PC-9 (cell line): ENCODE data around the gene PEX13. TPM values are rescaled to one million over a fixed set of nuclear protein-coding genes. Genes with fewer than 3 reads are reported as not detected.
"Not testable (repeated sequence)": the region's sequence is repeated elsewhere in the genome, so short reads cannot be mapped to it uniquely, and the experiment has no call there.

Source experiments
- BruUV-seq: library from RNA; stranded (reverse); fragments of 400-500 nt; replicated peaks from 2 replicates; lab custom pipeline; 2021; lab: Mats Ljungman, UMichigan
- CTCF ChIA-PET: fragments of 300-600 bp; sonication (Branson Sonifier 250); formaldehyde crosslinking; loops from one replicate; lab custom pipeline; 2022; ENCODE audit warnings: antibody characterized with exemption; lab: Charles Lee
- POLR2A ChIA-PET: fragments of 300-600 bp; sonication (Branson Sonifier 250); formaldehyde crosslinking; loops from one replicate; lab custom pipeline; 2022; ENCODE audit warnings: antibody characterized with exemption; ENCODE audit not compliant: unreplicated experiment; lab: Charles Lee
- DNase-seq, 2 experiments: peaks; one replicate each; pipeline versions ENCODE4 v3.0.0 to v3.0.0-alpha.2; 2015 to 2022; ENCODE audit warnings: mixed read lengths in 1 of 2
- H2AFZ ChIP-seq: fragments of 200-600 bp; sonication (generic); 2 replicates; pipeline ENCODE4 v1.8.1; 2017; ENCODE audit warnings: antibody characterized with exemption
- H3F3A ChIP-seq: fragments of 200-600 bp; sonication (generic); 2 replicates; pipeline ENCODE4 v1.8.1; 2017; ENCODE audit warnings: antibody characterized with exemption, mild to moderate bottlenecking, low read depth; ENCODE audit not compliant: insufficient read depth
- H3K27ac ChIP-seq: fragments of 200-600 bp; sonication (generic); 2 replicates; pipeline ENCODE4 v1.6.1; 2016; ENCODE audit warnings: mixed run types
- H3K27me3 ChIP-seq: fragments of 200-600 bp; sonication (generic); 2 replicates; pipeline ENCODE4 v1.6.1; 2016; ENCODE audit warnings: low read depth, mixed run types; ENCODE audit not compliant: insufficient read depth
- H3K36me3 ChIP-seq: fragments of 200-600 bp; sonication (generic); 2 replicates; pipeline ENCODE4 v1.6.1; 2016; ENCODE audit warnings: low read depth, mixed run types
- H3K4me1 ChIP-seq: fragments of 200-600 bp; sonication (generic); replicated peaks from 2 replicates; pipeline ENCODE4 v1.6.1; 2016; ENCODE audit warnings: mixed run types; ENCODE audit not compliant: insufficient read depth
- H3K4me2 ChIP-seq: fragments of 200-600 bp; sonication (generic); 2 replicates; pipeline ENCODE4 v1.6.1; 2017; ENCODE audit warnings: mixed run types
- H3K4me3 ChIP-seq: fragments of 200-600 bp; sonication (generic); 2 replicates; pipeline ENCODE4 v1.6.1; 2016; ENCODE audit warnings: mixed run types
- H3K79me2 ChIP-seq: fragments of 200-600 bp; sonication (generic); 2 replicates; pipeline ENCODE4 v1.6.1; 2017; ENCODE audit warnings: low read depth, mixed run types
- H3K9me2 ChIP-seq: fragments of 200-600 bp; sonication (generic); 2 replicates; pipeline ENCODE4 v1.8.1; 2017; ENCODE audit warnings: mild to moderate bottlenecking; ENCODE audit not compliant: insufficient read depth
- H3K9me3 ChIP-seq: fragments of 200-600 bp; sonication (generic); 2 replicates; pipeline ENCODE4 v1.8.1; 2016; ENCODE audit warnings: low read depth; ENCODE audit not compliant: insufficient read depth
- H4K20me1 ChIP-seq: fragments of 200-600 bp; sonication (generic); 2 replicates; pipeline ENCODE4 v1.8.1; 2017; ENCODE audit not compliant: insufficient read depth
- EZH2 ChIP-seq: fragments of 200-600 bp; sonication (generic); IDR thresholded peaks from 2 replicates; pipeline ENCODE4 v1.8.0; 2017; ENCODE audit warnings: antibody characterized with exemption, low read depth
- intact Hi-C: fragments of 100-400 bp; cut with micrococcal nuclease; formaldehyde crosslinking; loops from one replicate; pipeline ENCODE4 v1.10.0; 2022; ENCODE audit not compliant: unreplicated experiment
- total RNA-seq: library from RNA; stranded (reverse); gene quantifications from 2 replicates; pipeline ENCODE4 v1.2.3, GENCODE V29; 2021
- TF ChIP-seq, protein P1 (sequence below): fragments of 200-600 bp; sonication (generic); conservative IDR thresholded peaks from 2 replicates; pipeline ENCODE4 v1.6.1; 2017; ENCODE audit warnings: mixed run types, antibody characterized with exemption, mild to moderate bottlenecking, moderate library complexity

The PEX13 gene
- total RNA-seq, 1 experiment from 2014 or later, result 32.4 TPM

GRCh38 chr2:61021228-61021660 is 3.7 kb downstream of the PEX13 start:
- intact Hi-C loops, result no loop called here
- Histone ChIP-seq H3K9me3 (no peaks in the 10 kb centered on the region; the same call in 1 of the 2 replicates), H3K79me2 (peaks cover 88% of the 10 kb centered on the region), H2AFZ (no peak overlapping the region), H3K27me3 (no peaks in the 10 kb centered on the region), H3K4me2 (no peak overlapping the region), H3K9me2 (no peaks in the 10 kb centered on the region), H3K27ac (no peak overlapping the region), H3K4me1 (peaks cover 16% of the 10 kb centered on the region), H3K36me3 (peaks cover 42% of the 10 kb centered on the region), H4K20me1 (peaks cover 24% of the 10 kb centered on the region), H3F3A (peaks cover 26% of the 10 kb centered on the region), H3K4me3 (no peak overlapping the region)
- BruUV-seq, result no TSS peak
- no peak for TF ChIP-seq EZH2
- TF ChIP-seq, protein P1, sequence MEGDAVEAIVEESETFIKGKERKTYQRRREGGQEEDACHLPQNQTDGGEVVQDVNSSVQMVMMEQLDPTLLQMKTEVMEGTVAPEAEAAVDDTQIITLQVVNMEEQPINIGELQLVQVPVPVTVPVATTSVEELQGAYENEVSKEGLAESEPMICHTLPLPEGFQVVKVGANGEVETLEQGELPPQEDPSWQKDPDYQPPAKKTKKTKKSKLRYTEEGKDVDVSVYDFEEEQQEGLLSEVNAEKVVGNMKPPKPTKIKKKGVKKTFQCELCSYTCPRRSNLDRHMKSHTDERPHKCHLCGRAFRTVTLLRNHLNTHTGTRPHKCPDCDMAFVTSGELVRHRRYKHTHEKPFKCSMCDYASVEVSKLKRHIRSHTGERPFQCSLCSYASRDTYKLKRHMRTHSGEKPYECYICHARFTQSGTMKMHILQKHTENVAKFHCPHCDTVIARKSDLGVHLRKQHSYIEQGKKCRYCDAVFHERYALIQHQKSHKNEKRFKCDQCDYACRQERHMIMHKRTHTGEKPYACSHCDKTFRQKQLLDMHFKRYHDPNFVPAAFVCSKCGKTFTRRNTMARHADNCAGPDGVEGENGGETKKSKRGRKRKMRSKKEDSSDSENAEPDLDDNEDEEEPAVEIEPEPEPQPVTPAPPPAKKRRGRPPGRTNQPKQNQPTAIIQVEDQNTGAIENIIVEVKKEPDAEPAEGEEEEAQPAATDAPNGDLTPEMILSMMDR, result no peak
- CTCF ChIA-PET, result no interaction called here
- POLR2A ChIA-PET, result no interaction called here
- no peak for DNase-seq

GRCh38 chr2:61023670-61024069 is 6.2 kb downstream of the PEX13 start:
- no peak for DNase-seq
- no peaks in the 10 kb centered on the region; the same call in 1 of the 2 replicates for H3K9me3 ChIP-seq
- POLR2A ChIA-PET, result no interaction called here
- intact Hi-C loops, result no loop called here
- CTCF ChIA-PET, result no interaction called here
- no peak overlapping the region for H3K27ac ChIP-seq
- no TSS peak for BruUV-seq
- no peaks in the 10 kb centered on the region for H3K27me3 ChIP-seq
- H4K20me1 ChIP-seq, result peaks cover 40% of the 10 kb centered on the region
- peaks cover 56% of the 10 kb centered on the region for H3K36me3 ChIP-seq
- H3K9me2 ChIP-seq, result no peaks in the 10 kb centered on the region
- no peak overlapping the region for H3K4me2 ChIP-seq
- H3K79me2 ChIP-seq, result peaks cover 95% of the 10 kb centered on the region
- no peak overlapping the region for H2AFZ ChIP-seq
- H3F3A ChIP-seq, result peaks cover 7% of the 10 kb centered on the region
- no peak overlapping the region for H3K4me3 ChIP-seq
- TF ChIP-seq, protein P1, result no peak
- no peak for TF ChIP-seq EZH2
- H3K4me1 ChIP-seq, result peaks cover 16% of the 10 kb centered on the region

DNA sequence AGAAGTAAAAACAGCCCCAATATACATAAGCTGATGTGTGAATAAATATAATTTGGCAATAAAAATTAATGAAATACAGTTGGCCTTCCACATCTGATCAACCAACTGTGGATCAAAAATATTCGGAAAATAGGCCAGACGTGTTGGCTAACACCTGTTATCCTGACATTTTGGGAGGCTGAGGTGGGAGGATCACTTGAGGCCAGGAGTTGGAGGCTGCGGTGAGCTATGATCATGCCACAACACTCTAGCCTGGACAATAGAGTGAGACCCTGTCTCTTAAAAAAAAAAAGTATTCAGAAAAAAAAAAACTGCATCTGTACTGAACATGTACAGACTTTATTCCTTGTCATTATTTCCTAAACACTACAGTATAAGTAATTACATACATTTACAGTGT is 12.0 kb downstream of the PEX13 start:
- Histone ChIP-seq H3K79me2 (peaks cover 53% of the 10 kb centered on the region), H3K27ac (no peak overlapping the region), H3K9me3 (peaks cover 12% of the 10 kb centered on the region; the same call in 1 of the 2 replicates), H3K4me1 (no peaks in the 10 kb centered on the region), H3F3A (peaks cover 5% of the 10 kb centered on the region; the same call in 1 of the 2 replicates), H4K20me1 (peaks cover 17% of the 10 kb centered on the region), H3K9me2 (no peaks in the 10 kb centered on the region), H2AFZ (no peak overlapping the region), H3K27me3 (no peaks in the 10 kb centered on the region), H3K4me2 (no peak overlapping the region), H3K36me3 (peaks cover 57% of the 10 kb centered on the region), H3K4me3 (no peak overlapping the region)
- POLR2A ChIA-PET, result no interaction called here
- intact Hi-C loops, result no loop called here
- TF ChIP-seq, protein P1, result no peak
- no peak for TF ChIP-seq EZH2
- no TSS peak for BruUV-seq
- DNase-seq, result no peak
- CTCF ChIA-PET, result no interaction called here

- H3K4me1 ChIP-seq, H3F3A ChIP-seq, CTCF ChIA-PET, H3K27me3 ChIP-seq, H3K79me2 ChIP-seq, H3K4me3 ChIP-seq, DNase-seq, H3K27ac ChIP-seq, H2AFZ ChIP-seq, POLR2A ChIA-PET, BruUV-seq, H4K20me1 ChIP-seq, intact Hi-C loops, H3K9me2 ChIP-seq, H3K4me2 ChIP-seq: not testable (repeated sequence)
- Histone ChIP-seq H3K36me3 (peaks cover 53% of the 10 kb centered on the region), H3K9me3 (peaks cover 55% of the 10 kb centered on the region)
Measured at GRCh38 chr2:61034592-61034991, 17.1 kb downstream of the PEX13 start.

GRCh38 chr2:61036643-61037042 is 19.1 kb downstream of the PEX13 start:
- H3F3A ChIP-seq, H3K27ac ChIP-seq, H3K4me2 ChIP-seq, H4K20me1 ChIP-seq, H3K9me2 ChIP-seq, intact Hi-C loops, H3K27me3 ChIP-seq, CTCF ChIA-PET, BruUV-seq, POLR2A ChIA-PET, DNase-seq, H3K79me2 ChIP-seq, H3K4me3 ChIP-seq, H2AFZ ChIP-seq, H3K4me1 ChIP-seq: not testable (repeated sequence)
- Histone ChIP-seq H3K9me3 (peaks cover 55% of the 10 kb centered on the region), H3K36me3 (peaks cover 42% of the 10 kb centered on the region)
